ENCODE measurements around the gene TAAR2. TPM values are rescaled to one million over a fixed set of nuclear protein-coding genes. Genes with fewer than 3 reads are reported as not detected.

The TAAR2 gene
- polyA plus RNA-seq, 2 of the 4 experiments (the other 2 are of a cell fraction): not detected

DNA sequence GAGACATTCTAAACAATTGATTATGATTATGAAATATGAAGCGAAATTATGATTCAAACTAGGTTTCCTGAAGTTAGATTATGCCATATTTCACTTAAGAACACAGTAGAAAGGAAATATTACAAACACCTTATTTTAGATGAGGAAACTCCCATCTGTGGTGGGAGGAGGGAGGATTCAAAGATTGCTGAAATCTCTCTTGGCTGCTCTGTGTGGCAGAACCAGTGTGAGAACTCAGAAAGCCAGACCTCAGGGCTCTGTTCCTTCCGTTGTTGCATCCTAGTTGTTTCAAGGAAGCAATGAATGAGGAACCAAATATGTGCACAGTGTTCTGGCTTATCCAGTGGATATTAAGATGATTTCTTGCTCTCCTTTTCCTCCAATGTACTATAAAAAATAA lies 36.7 kb downstream of the TAAR2 start:
- no peaks in the 10 kb centered on the region for H3K4me1 ChIP-seq
- no peaks in the 10 kb centered on the region for H3K9me3 ChIP-seq
- TF ChIP-seq RNF2 (IDR thresholded peaks at IDR 0.05; ENCODE audit: borderline replicate concordance, low read depth) (no peak), TFCP2L1 (CRISPR knock-in tag; IDR thresholded peaks at IDR 0.05) (no peak), TP53 (CRISPR knock-in tag; IDR thresholded peaks at IDR 0.05) (no peak)
- no peak overlapping the region for H3K4me2 ChIP-seq
- DNase-seq (ENCODE audit: low read depth in 1 of 2, low spot score in 1 of 2): no peak
- ATAC-seq: no peak
- ChIA-PET POLR2A (no interaction called here), CTCF (no interaction called here)
- WGBS (ENCODE audit: missing lambda C conversion rate): 0% methylated on average over 2 of the region's 2 CpGs
- no peak for FAIRE-seq
- no peak overlapping the region for H3K27ac ChIP-seq
- H3K4me3 ChIP-seq: no peak overlapping the region

DNA sequence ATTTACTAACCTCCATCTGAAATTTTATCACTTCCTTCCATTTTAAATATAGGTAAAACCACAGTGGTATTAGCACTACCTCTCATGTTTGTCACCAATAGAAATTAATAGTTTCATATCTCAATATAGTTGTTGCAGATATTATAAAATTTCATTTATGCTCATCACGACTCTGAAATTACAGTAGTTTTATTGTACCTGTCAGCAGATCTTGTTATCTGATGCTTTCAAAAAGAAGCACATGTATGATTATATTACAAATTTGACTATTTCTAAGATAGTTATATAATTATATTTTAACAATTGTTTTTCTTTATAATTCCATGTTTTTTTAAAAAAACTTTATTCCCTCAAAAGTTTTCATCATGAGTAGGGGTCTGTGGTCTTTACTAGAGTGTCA lies 39.4 kb downstream of the TAAR2 start:
- POLR2A ChIA-PET: no interaction called here
- Histone ChIP-seq H3K4me2 (no peak overlapping the region), H3K27ac (no peak overlapping the region), H3K9me3 (no peaks in the 10 kb centered on the region), H3K4me1 (no peaks in the 10 kb centered on the region), H3K4me3 (no peak overlapping the region)
- FAIRE-seq (no peak), ATAC-seq (no peak), DNase-seq (ENCODE audit: low read depth in 1 of 2, low spot score in 1 of 2) (no peak)
- TF ChIP-seq CEBPB (IDR thresholded peaks at IDR 0.05) (no peak), MAFK (IDR thresholded peaks at IDR 0.05; ENCODE audit: partially characterized antibody) (peak; percentile 21)
- CTCF ChIA-PET: no interaction called here
- WGBS (ENCODE audit: missing lambda C conversion rate): 13% methylated on average over 1 of the region's 1 CpG

DNA sequence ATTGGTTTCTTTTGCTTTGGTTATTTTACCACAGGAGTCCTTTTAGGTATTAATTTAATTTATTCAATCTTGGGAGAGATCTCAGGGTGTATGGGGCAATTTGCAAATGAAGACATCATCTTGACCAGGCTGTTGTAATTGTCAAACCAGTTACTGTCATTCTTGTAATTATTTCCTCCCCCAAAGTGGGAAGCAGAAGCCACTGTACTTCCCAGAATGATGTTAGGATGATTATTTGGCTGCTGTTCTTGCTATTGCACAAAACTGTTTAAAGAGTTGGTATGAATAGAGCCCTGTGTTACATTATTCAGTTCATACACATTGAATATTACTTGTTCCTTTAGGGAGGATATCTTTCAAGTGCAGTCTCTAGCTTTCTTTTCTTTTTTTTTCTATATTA lies 52.3 kb downstream of the TAAR2 start:
- no peak for DNase-seq (ENCODE audit: low read depth in 1 of 2, low spot score in 1 of 2)
- ChIA-PET CTCF (no interaction called here), POLR2A (no interaction called here)
- no peak for FAIRE-seq
- TF ChIP-seq TP53 (CRISPR knock-in tag; IDR thresholded peaks at IDR 0.05) (no peak), JUNB (IDR thresholded peaks at IDR 0.05) (no peak), RFX5 (IDR thresholded peaks at IDR 0.05) (no peak), ZFP36 (IDR thresholded peaks at IDR 0.05; ENCODE audit: borderline replicate concordance, partially characterized antibody) (no peak), ZC3H11A (IDR thresholded peaks at IDR 0.05) (no peak), RCOR1 (IDR thresholded peaks at IDR 0.05; ENCODE audit: low read depth, low read length) (no peak), NR3C1 (IDR thresholded peaks at IDR 0.05) (no peak), HEYL (CRISPR knock-in tag; IDR thresholded peaks at IDR 0.05) (no peak), CEBPB (IDR thresholded peaks at IDR 0.05) (no peak), KDM1A (IDR thresholded peaks at IDR 0.05; ENCODE audit: low read depth) (no peak), SMC3 (IDR thresholded peaks at IDR 0.05) (no peak), PHF8 (IDR thresholded peaks at IDR 0.05; ENCODE audit: borderline replicate concordance, low read depth) (no peak)
- TF ChIP-seq, protein P1, sequence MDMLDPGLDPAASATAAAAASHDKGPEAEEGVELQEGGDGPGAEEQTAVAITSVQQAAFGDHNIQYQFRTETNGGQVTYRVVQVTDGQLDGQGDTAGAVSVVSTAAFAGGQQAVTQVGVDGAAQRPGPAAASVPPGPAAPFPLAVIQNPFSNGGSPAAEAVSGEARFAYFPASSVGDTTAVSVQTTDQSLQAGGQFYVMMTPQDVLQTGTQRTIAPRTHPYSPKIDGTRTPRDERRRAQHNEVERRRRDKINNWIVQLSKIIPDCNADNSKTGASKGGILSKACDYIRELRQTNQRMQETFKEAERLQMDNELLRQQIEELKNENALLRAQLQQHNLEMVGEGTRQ (IDR thresholded peaks at IDR 0.05): no peak
- TF ChIP-seq, protein P2, sequence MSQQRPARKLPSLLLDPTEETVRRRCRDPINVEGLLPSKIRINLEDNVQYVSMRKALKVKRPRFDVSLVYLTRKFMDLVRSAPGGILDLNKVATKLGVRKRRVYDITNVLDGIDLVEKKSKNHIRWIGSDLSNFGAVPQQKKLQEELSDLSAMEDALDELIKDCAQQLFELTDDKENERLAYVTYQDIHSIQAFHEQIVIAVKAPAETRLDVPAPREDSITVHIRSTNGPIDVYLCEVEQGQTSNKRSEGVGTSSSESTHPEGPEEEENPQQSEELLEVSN (IDR thresholded peaks at IDR 0.05; ENCODE audit: borderline replicate concordance, low read depth): no peak
- TF ChIP-seq, protein P3, sequence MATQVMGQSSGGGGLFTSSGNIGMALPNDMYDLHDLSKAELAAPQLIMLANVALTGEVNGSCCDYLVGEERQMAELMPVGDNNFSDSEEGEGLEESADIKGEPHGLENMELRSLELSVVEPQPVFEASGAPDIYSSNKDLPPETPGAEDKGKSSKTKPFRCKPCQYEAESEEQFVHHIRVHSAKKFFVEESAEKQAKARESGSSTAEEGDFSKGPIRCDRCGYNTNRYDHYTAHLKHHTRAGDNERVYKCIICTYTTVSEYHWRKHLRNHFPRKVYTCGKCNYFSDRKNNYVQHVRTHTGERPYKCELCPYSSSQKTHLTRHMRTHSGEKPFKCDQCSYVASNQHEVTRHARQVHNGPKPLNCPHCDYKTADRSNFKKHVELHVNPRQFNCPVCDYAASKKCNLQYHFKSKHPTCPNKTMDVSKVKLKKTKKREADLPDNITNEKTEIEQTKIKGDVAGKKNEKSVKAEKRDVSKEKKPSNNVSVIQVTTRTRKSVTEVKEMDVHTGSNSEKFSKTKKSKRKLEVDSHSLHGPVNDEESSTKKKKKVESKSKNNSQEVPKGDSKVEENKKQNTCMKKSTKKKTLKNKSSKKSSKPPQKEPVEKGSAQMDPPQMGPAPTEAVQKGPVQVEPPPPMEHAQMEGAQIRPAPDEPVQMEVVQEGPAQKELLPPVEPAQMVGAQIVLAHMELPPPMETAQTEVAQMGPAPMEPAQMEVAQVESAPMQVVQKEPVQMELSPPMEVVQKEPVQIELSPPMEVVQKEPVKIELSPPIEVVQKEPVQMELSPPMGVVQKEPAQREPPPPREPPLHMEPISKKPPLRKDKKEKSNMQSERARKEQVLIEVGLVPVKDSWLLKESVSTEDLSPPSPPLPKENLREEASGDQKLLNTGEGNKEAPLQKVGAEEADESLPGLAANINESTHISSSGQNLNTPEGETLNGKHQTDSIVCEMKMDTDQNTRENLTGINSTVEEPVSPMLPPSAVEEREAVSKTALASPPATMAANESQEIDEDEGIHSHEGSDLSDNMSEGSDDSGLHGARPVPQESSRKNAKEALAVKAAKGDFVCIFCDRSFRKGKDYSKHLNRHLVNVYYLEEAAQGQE (IDR thresholded peaks at IDR 0.05): no peak
- TF ChIP-seq, protein P4, sequence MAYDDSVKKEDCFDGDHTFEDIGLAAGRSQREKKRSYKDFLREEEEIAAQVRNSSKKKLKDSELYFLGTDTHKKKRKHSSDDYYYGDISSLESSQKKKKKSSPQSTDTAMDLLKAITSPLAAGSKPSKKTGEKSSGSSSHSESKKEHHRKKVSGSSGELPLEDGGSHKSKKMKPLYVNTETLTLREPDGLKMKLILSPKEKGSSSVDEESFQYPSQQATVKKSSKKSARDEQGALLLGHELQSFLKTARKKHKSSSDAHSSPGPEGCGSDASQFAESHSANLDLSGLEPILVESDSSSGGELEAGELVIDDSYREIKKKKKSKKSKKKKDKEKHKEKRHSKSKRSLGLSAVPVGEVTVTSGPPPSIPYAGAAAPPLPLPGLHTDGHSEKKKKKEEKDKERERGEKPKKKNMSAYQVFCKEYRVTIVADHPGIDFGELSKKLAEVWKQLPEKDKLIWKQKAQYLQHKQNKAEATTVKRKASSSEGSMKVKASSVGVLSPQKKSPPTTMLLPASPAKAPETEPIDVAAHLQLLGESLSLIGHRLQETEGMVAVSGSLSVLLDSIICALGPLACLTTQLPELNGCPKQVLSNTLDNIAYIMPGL (CRISPR knock-in tag; IDR thresholded peaks at IDR 0.05; ENCODE audit: borderline replicate concordance): no peak
- no peaks in the 10 kb centered on the region for H3K4me1 ChIP-seq
- no peaks in the 10 kb centered on the region for H3K9me3 ChIP-seq
- H3K27ac ChIP-seq: no peak overlapping the region
- H3K4me3 ChIP-seq: no peak overlapping the region
- H3K4me2 ChIP-seq: no peak overlapping the region
- ATAC-seq: no peak

Data from A549 (cell line).